Fibroblast of upper back skin (primary cell): Measurements from ENCODE around the gene FBP1.
"Not testable (repeated sequence)": the region's sequence is repeated elsewhere in the genome, so short reads cannot be mapped to it uniquely, and the experiment has no call there.

Experiments
- DNase-seq: peaks from one replicate; pipeline ENCODE4 v3.0.0-alpha.2; 2013

FBP1 gene

DNA sequence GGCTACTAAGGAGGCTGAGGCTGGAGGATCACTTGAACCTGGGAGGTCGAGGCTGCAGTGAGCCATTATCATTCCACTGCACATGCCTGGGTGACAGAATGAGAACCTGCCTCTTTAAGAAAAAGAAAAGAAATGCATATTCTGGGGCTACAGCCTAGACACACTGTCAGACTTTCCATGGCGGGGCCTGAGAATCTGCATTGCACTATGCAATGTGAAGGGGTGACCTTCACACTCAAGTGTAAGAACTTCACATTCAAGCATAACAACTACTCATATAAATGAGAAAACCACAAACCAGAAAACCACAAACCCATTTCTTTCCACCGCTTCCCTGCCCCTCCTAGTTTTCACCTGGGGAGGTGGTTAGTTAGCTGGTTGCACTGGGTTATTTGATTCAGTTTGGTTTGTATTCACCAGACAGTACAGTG, 27.7 kb downstream of the FBP1 start:
- DNase-seq, result no peak

DNA sequence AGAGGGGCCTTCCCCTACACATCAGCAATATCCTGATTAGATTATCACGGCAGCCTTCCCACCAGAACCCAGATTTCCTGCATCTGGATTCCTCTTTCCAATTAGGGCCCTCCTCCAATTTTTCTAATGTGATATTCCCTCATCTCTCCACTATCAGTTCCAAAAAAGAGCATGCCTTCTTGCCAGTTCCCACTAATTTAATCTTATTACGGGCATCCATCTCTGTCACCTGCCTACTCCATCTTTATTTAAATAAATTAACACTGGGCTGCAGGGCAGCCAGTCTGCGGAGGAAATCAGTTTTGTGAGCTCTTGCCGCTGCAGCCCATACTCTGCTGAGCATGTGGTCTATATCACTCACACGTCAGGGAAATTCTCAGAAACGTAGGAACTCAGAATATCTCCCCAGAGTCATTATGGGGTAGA, 29.1 kb downstream of the FBP1 start:
- DNase-seq, result no peak

DNA sequence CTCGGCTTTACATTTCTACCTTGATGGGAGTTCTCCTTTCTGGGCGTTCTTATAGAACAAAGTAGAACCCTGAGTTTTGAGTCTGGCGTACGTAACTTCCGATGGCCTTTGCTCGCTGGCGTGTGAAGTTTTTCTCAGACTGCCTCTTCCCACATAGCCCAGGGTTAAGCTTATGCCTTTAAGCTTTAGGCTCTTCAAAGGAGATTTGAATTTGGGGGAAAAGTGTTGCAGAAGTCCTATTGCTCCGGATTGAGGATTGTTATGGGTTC, 32.0 kb downstream of the FBP1 start:
- DNase-seq, result no peak

DNA sequence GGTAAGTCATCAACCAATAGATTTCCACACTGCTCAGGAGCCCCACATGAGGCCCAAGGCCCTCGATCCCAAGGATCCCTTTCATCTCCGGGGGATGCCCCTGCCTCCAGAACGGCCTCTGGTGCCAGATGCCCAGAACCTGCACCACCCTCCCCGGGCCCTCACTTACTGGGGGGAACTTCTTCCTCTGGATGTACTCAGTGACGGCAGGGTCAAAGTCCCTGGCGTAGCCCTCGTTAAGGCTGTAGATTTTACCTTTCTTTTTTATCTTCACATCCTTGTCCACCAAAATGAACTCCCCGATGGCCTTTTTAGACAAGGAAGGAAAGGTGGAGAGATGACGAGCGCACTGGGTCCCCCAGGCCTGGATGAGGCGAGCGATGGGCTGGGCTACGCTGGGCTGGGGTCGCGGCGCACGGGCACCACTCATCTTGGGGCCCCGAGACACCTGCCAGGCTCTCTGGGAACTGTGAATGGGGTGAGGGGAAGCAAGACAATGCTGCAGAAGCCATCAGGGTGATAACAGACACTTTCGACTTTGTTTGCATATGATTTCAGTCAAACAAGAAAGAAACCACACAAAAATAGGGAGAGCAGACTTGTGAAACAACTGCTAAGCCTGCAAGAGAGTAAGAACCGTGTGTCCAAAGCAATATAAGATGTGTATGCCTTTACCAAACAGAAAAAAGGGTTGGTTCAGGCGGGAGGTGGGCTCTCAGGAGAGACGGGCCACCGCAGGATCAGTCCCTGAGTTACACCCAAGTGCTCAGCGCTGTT, 32.5 kb downstream of the FBP1 start:
- DNase-seq, result no peak

DNA sequence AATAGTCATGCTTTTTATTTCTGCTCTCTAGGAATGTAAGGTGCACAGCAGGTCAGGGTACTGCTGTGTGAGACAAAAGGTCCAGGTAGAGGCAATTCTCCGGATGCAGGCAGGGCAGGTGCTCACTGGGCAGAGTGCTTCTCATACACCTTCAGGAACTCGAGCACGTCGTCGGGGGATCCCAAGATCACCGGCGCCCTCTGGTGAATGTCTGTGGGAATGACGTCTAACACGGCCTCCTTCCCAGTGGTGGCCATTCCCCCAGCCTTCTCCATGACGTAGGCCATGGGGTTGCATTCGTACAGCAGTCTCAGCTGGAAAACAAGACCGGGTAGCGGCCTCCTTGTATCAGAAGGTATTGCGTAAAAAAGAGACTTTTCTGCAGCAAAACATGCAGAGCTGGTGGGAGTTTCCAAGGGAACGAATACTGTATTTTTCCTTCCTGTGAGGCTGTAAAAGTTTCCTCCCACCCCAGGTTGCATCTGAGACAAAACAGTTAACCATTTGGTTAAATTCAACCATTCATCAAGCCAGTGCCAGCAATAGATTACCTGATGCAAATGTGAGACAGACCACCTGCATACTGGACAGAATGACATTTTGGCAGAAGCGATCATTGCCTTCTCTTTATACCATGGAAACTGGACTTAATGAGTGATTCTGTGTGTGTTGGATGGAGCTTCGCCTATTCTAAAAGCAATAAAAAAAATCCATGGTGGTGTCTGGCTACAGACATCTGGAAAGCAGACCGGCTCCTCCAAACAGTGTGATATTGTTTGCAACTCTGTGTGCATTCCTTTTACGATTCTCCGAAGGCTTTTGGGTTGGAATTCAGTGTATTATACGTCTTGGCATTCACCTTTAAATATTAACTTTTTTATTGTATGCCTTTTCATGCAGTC, 35.8 kb downstream of the FBP1 start:
- DNase-seq, result peak; percentile 60

DNA sequence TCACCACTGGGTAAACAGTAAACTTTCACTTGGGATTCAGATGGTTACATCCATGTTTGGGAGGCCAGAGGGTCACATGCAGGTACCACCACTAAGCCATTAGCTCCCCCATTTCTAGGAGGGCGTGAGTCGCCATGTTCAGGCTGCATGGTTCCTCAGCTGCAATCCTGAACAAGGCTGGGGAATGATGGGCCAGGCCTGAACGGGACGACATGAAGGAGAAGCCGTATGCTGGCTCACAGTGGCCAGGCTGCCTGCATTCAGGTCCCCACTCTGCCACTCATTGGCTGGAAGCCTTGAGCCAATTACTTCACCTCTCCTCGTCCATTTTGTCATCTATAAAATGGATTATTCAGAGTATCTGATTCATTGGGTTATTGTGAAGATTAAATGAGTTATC, 36.7 kb downstream of the FBP1 start:
- no peak for DNase-seq

DNA sequence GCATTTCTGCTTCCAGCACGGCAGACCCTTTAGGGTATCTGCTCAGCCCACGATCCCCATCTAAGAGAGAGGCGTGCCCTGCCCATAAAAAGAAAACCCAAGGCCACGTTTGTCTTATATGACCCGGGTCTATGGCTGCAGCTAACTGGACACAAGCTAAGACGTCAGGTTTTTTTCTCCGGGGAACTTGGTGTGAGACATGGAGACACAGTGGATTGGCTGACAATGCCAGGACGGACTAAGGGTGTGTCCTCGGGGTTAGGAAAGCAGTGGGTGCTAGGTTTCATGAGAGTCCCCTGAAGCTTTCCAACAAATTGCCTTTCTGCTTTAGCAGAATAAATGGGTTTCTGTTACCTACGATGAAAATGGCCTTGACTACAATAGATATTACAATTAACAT, 38.6 kb downstream of the FBP1 start:
- DNase-seq, result no peak

DNA sequence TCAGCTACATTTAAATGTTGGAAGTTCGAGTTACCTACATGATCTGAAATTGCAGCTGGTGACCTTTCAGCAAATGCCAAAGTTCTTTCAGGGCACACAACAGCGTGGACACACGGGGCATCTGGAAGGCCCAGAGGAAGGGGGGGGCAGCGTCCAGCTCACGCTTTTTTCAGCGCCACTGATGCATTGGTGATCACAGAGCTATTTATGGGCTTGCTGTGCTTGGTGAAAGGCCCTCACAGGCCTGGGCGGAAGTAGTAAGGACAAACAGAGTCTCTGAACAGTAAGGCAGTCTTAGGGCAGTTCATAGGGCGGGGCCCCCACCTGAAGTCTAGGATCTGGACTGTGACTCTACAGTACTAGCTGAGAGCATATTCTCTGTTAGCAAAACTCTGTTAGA, 39.1 kb downstream of the FBP1 start:
- DNase-seq, result no peak

DNA sequence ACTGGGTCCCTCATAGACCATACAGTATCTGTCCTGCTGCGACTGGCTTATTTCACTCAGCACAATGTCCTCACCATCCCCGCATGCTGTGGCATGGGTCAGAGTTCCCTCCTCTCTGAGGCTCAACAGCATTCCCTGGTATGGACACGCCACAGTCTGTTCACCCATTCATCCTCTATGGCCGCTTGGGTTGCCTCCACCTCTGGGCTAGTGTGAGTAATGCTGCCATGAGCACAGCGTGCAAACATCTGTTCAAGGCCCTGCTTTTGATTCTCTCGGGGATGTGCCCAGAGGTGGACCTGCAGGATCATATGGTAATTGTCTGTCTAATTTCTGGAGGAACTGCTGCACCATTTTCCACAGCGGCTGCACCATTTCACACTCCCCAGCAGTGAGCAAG, 40.2 kb downstream of the FBP1 start:
- DNase-seq, result no peak

DNA sequence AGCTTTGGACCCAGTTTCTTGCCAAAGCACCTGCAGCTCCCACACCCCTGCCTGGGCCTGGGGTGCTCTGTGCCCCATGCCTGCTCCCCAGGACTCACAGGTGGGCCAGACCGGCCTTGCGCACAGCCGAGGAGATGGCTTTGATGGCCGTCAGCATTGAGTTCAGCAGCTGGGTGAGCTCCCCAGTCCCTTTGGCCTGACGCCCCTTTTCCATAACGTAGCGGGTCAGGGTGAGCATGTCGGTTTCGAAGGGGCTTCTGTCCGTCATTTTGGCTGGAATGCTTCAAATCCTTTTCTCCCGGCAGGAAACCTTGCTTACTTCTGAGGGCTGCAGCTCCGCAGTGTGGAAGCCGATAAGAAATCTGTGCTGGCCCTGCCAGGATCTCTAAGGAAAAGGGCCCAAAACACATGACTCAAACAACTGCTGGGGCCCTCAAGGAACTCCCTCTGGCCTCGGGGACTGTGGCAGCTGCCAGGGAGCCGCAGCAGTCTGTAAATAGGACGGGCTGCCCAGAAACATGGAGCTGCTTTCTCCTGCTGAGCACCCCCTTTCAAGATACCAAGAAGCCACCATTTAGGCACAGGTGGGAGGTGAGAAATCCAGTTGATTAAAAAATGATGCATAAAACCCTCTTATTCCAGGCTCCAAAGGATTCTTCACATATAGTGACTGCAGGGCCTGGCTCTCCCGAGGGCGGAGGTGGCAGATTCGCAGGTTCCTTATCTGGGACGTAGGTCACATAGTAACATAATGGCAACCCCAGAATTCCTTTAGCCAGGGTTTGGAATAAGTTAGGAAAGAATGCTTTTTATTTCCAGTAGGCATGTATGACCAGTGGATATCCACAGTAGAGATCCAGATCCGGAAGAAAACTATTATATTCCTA, 45.6 kb downstream of the FBP1 start, which contains the start of gene FBP2:
Gene FBP2, minus strand, starts transcription at position 366 of the 887 bp plus-strand sequence. Its CDS starts 98 bp downstream, at position 268.
- DNase-seq, result no peak

DNA sequence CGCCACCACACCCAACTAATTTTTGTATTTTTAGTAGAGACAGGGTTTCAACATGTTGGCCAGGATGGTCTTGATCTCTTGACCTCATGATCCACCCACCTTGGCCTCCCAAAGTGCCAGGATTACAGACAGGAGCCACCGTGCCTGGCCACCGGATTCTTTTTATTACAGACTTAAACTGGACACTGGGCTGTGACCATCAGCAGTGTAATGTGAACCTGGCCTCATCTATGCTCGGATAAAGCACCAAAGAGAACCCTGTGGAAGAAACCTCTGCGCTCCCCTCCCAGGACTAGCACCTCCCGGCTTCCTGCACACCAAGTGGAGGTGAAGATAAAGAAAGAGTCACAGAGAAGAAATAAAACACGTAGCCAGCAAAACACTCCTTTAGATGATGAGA, 46.6 kb downstream of the FBP1 start:
- DNase-seq, result not testable (repeated sequence)

DNA sequence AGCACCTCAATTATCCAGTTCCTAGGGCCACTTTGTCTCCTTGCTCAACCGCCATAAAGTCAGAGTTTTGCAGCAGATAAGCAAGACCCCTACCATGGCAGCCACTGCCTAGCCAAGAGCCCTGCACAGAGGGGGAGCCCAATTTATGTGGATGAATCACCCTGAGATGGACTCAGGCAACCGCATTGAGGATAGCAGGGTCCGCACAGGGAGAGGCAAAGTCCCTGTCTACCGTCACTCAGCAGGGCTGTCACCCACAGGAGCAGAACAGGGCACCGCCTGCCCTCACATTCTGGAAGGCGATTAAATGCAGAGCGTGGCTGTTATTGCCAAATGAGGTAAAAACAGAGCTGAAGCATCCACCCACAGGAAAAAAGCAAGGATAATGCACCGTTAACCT, 47.4 kb downstream of the FBP1 start:
- DNase-seq, result no peak

DNA sequence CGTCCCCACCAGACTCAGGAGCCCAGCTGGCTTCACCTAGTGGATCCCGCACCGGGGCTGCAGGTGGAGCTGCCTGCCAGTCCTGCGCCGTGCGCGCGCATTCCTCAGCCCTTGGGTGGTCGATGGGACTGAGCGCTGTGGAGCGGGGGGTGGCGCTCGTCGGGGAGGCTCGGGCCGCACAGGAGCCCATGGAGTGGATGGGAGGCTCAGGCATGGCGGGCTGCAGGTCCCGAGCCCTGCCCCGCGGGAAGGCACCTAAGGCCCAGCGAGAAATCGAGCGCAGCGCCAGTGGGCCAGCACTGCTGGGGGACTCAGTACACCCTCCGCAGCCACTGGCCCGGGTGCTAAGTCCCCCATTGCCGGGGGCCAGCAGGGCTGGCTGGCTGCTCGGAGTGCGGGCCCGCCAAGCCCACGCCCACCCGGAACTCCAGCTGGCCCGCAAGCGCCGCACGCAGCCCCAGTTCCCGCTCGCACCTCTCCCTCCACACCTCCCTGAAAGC, 48.2 kb downstream of the FBP1 start:
- DNase-seq, result not testable (repeated sequence)

DNA sequence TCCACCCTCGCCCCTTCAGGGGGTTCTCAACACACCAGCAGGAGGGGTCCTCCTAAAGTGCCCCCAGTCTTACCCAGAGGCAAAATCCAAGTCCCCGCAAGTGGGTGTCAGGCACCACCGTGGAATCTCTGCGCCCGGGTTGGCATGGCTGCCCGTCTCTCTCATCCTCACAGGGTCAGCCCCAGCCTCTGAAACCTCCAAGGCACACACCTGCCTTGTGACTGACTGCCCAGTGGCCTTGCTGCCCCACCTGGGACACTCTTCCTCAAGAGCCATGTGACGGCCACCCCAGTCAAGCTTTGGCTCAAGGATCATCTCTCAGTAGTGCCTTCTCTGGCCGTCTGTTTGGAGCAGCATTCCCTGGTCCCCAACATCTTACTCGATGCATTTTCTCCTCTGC, 50.6 kb downstream of the FBP1 start:
- no peak for DNase-seq

DNA sequence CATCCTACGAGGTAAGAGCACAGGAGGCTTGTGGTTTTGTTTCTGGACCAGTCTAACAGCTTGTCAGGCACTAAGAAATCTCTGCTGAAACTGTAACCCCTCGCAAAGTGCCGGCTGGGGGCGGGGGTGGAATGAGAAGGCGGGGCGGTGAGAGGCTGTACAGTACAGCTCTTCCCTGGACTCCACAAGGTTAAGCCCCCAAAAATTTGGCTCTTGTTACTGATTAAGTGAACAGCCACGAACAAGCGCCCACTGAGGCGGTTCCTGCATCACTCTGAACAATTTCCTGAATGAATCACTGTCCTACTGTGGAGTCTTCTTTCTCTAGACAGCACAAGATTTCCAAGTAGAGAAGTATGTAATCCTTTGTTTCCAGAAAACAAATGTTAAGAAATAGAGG, 52.5 kb downstream of the FBP1 start:
- DNase-seq, result peak; percentile 48

DNA sequence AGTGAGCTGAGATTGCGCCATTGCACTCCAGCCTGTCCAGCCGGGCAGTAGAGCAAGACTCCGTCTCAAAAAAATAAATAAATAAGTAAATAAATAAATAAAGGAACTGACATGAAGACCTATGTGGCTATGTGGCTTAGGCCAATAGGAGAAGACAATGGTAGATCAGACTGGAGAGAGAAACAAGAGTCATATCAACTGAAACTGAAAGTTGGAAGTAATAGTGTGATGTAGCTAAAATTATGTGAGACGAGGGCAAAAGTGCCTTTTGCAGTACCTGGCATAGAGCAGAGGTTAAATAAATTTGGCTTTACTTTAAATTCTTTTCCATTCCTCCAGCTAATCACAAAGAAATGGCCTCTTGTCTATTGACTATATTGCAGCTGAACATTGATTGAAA, 53.0 kb downstream of the FBP1 start:
- DNase-seq, result no peak

DNA sequence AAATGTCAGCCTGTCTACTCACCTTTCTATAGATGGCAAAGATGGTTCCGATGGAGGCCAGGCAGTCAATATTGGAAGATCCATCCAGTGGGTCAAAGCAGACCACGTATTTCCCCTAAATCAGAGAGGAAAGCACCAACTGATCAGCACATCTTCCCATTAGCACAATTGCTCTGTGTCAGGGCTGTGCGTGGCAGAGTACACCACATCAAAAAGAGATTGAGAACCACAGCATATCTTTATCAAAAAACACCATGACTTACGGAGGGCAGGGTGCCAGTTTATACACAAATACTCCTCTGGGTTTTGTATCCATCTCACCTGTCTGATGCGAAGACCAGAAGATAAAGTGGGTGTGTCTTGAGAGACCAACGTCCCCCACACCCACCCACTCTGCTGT, 54.8 kb downstream of the FBP1 start:
- DNase-seq, result no peak

DNA sequence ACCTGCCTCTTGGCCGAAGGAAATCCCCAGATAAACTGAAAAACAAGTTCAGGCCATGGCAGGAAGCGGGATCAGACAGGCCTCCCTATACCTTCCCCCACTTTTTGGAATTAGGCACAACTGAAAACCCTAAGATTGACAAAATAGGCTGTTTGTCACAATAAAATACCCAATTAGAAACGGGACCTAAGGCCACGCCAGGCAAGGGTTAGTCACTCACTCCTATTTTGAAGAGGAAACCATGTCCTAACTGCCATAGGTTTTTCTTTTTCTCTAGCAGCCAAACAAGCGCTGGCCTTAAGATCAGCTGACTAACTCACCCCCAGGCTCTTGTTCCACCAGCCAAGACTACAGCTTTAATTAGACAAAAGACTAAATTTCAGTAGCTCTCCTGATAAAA, 57.6 kb downstream of the FBP1 start:
- no peak for DNase-seq

DNA sequence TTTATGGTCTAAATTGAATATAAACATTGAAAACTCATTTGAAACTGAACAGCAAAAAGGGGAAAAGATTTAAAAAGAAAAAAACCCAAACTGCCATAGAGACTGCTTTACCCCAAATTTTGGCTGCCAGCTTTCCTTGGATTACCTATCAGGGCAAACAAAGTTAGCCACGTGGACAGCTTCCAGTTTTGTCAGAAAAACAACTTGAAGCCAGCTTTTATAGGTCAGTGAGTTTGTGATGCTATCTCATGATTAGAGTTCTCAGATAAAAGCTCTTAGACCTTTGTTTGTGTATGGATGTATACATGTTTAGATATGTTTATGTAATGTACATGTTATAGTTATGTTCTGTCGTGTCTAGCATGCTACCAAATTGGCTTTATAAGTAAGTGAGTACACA, 61.7 kb downstream of the FBP1 start:
- DNase-seq, result no peak

DNA sequence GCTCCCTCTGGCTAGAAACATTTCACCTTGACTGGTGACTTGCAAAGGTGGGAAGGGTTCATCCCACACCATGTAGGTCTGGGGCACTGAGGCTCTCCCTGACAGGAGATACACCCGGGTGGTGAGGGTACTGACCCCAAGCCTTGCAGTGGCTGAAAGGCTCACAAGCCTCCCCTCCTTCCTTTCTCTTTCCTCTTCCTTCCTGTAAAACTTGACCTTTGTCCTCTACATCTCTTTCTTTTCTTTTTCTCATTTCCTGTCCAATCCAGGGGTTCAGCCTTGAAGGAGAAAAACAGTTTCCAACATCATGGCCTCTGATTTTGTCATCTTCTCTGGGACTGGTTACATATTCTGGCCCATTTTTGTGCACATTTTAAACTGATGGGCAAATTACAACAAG, 62.3 kb downstream of the FBP1 start:
- DNase-seq, result no peak

DNA sequence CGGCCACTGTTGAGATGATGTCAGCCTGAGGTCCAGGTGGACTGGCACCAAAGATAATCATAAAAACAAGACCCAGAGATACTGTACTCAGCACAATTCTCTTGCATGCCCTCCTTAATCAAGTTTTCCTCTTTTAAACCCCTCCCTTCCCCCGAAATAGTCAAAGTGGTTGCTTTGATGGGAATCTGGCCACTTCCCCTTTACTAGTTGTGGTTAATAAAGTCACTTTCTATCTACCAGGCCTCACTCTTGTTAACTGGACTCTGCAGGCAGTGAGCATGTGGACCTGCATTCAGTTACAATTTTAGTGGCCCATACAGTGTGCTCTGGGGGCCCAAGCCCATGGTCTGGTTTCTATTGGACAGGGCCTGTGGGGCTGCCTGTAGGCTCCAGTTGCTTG, 63.2 kb downstream of the FBP1 start:
- no peak for DNase-seq

DNA sequence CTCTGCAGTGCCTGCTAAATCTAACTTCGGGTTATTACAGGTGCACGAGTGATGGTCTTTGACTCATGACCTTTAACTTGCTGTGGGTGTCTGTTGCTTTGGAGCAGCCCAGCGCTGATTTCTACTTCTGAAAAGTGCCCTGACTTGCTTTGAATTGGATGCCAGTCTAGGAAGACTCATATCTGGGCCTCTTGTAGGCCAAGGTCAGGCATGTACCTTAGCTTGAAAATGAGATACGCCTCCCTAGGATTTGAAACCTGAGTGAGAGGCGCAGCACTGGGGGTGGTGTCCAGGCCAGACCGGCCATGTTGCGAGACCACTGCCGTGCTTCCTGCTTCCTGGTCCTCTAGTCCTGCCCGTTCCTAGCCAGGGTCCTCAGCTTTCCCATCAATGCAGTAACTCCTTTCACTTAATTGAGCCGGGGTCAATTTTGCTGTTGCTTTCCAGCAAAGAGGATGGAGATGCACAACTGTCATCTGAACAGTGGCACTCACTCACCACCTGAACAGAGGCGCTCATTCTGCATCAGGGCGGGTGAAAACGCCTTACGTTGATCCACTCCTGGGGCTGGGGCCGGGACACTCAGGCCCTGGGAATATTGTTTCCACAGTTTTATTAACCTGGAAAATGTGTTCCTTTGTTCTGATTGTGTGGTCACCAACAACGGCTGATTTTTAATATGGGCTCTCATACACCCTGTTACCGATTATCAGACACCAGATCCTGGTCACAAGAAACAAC, 70.2 kb downstream of the FBP1 start:
- DNase-seq, result no peak
